Mammary epithelial cell (primary cell): ENCODE data around the gene MOB1A.
"Not testable (repeated sequence)": the region's sequence is repeated elsewhere in the genome, so short reads cannot be mapped to it uniquely, and the experiment has no call there.

Source experiments
- EZH2 ChIP-seq: IDR thresholded peaks from 2 replicates; pipeline ENCODE4 v1.6.1; 2012; ENCODE audit warnings: low read length, inconsistent platforms, borderline replicate concordance
- TF ChIP-seq, protein P1 (sequence below), 2 donors: IDR thresholded peaks in 1 of 2; conservative IDR thresholded peaks in 1 of 2; 2 replicates each; pipeline ENCODE4 v1.5.1; 2011 to 2012; ENCODE audit warnings: inconsistent platforms in 2 of 2, low read length in 2 of 2, mild to moderate bottlenecking in 2 of 2, control low read depth in 1 of 2, low read depth in 1 of 2; ENCODE audit not compliant: insufficient read depth in 1 of 2; ENCODE audit errors: extremely low read depth in 1 of 2

GRCh38 chr2:74123955-74124354 is 54.7 kb downstream of the MOB1A start:
- TF ChIP-seq, protein P1, sequence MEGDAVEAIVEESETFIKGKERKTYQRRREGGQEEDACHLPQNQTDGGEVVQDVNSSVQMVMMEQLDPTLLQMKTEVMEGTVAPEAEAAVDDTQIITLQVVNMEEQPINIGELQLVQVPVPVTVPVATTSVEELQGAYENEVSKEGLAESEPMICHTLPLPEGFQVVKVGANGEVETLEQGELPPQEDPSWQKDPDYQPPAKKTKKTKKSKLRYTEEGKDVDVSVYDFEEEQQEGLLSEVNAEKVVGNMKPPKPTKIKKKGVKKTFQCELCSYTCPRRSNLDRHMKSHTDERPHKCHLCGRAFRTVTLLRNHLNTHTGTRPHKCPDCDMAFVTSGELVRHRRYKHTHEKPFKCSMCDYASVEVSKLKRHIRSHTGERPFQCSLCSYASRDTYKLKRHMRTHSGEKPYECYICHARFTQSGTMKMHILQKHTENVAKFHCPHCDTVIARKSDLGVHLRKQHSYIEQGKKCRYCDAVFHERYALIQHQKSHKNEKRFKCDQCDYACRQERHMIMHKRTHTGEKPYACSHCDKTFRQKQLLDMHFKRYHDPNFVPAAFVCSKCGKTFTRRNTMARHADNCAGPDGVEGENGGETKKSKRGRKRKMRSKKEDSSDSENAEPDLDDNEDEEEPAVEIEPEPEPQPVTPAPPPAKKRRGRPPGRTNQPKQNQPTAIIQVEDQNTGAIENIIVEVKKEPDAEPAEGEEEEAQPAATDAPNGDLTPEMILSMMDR (conservative IDR thresholded peaks at IDR 0.05 in 1 of 2, IDR thresholded peaks at IDR 0.05 in 1 of 2; ENCODE audit: extremely low read depth in 1 of 2, insufficient read depth in 1 of 2, low read depth in 1 of 2, low read length in 2 of 2), result not testable (repeated sequence)
- TF ChIP-seq EZH2, result not testable (repeated sequence)
